HCT116 (cell line): ENCODE measurements around the gene ASCL2. TPM values are rescaled to one million over a fixed set of nuclear protein-coding genes. Genes with fewer than 3 reads are reported as not detected.

ENCODE experiments used
- ATAC-seq: fragments of 200-7000 bp; cut with Tn5 transposase; 2 replicates; pipeline ENCODE4 v1.9.1; 2020; ENCODE audit warnings: mild to moderate bottlenecking, moderate library complexity
- BruUV-seq: library from RNA; stranded (reverse); fragments of 400-500 nt; replicated peaks from 2 replicates; lab custom pipeline; 2021; lab: Mats Ljungman, UMichigan
- CTCF ChIA-PET: fragments of 300-600 bp; sonication (Branson Sonifier 250); formaldehyde crosslinking; loops from one replicate; lab custom pipeline; 2021; ENCODE audit warnings: antibody characterized with exemption; lab: Charles Lee
- POLR2A ChIA-PET: fragments of 300-600, 350-600 bp; sonication (Branson Sonifier 250); formaldehyde crosslinking; loops from one replicate; lab custom pipeline; 2021; ENCODE audit warnings: antibody characterized with exemption; lab: Charles Lee
- RAD21 ChIA-PET, 2 experiments: fragments of 300-600 bp; sonication (Branson Sonifier 250); formaldehyde crosslinking; loops; one replicate each; lab custom pipeline; 2023; ENCODE audit warnings: low total read pairs in 2 of 2; ENCODE audit not compliant: uncharacterized antibody in 2 of 2, unreplicated experiment in 2 of 2, low non-redundant PET in 1 of 2; lab: Charles Lee
- DNase-seq: peaks from one replicate; pipeline ENCODE4 v3.0.0-alpha.2; 2010; ENCODE audit warnings: low read depth, low spot score
- H2AFZ ChIP-seq: fragments of 200-600 bp; shearing (Covaris generic), sonication (generic); 2 replicates; pipeline ENCODE4 v1.6.1; 2017; ENCODE audit warnings: low read depth, mixed run types, mixed read lengths, antibody characterized with exemption, low read length; ENCODE audit not compliant: poor library complexity, severe bottlenecking
- H3K27ac ChIP-seq: 2 replicates; pipeline ENCODE4 v1.5.1; 2012; ENCODE audit warnings: low read depth, low read length
- H3K27me3 ChIP-seq: fragments of 200-600 bp; sonication (generic); 2 replicates; pipeline ENCODE4 v1.6.1; 2016; ENCODE audit warnings: mixed run types, low read length, mixed read lengths; ENCODE audit not compliant: insufficient read depth
- H3K36me3 ChIP-seq, 2 experiments: fragments of 200-500 bp in 1 of 2; fragments of 200-600 bp in 1 of 2; sonication (Bioruptor generic) in 1 of 2; sonication (generic) in 1 of 2; 2 replicates each; pipeline versions ENCODE4 v1.5.1 to v1.6.1; 2014 to 2016; ENCODE audit warnings: low read length in 2 of 2, inconsistent platforms in 1 of 2, mixed read lengths in 1 of 2, mixed run types in 1 of 2; ENCODE audit not compliant: insufficient read depth in 2 of 2, control insufficient read depth in 1 of 2
- H3K4me1 ChIP-seq, 2 experiments: fragments of 200-600 bp in 1 of 2; sonication (generic) in 1 of 2; 2 replicates each; pipeline versions ENCODE4 v1.5.1 to v1.6.1; 2012 to 2017; ENCODE audit warnings: low read length in 2 of 2, inconsistent platforms in 1 of 2, mild to moderate bottlenecking in 1 of 2, mixed read lengths in 1 of 2, mixed run types in 1 of 2, moderate library complexity in 1 of 2; ENCODE audit not compliant: insufficient read depth in 2 of 2, control insufficient read depth in 1 of 2
- H3K4me2 ChIP-seq: fragments of 200-600 bp; sonication (generic); 2 replicates; pipeline ENCODE4 v1.6.1; 2017; ENCODE audit warnings: mixed run types, low read length, mixed read lengths
- H3K4me3 ChIP-seq, 2 experiments: fragments of 200-600 bp in 1 of 2; sonication (generic) in 1 of 2; replicated peaks in 1 of 2; 2 replicates each; pipeline ENCODE4 v1.5.1; 2011 to 2016; ENCODE audit warnings: low read length in 2 of 2, control low read depth in 1 of 2, low read depth in 1 of 2, mild to moderate bottlenecking in 1 of 2, mixed read lengths in 1 of 2, mixed run types in 1 of 2
- H3K79me2 ChIP-seq: fragments of 200-600 bp; sonication (generic); 2 replicates; pipeline ENCODE4 v1.6.1; 2017; ENCODE audit warnings: mild to moderate bottlenecking, mixed run types, low read length, moderate library complexity, mixed read lengths; ENCODE audit not compliant: insufficient read depth
- H3K9ac ChIP-seq: fragments of 200-600 bp; sonication (generic); 2 replicates; pipeline ENCODE4 v1.6.1; 2016; ENCODE audit warnings: low read length, mixed read lengths
- H3K9me2 ChIP-seq: fragments of 200-600 bp; sonication (generic), shearing (Covaris generic); 2 replicates; pipeline ENCODE4 v1.6.1; 2017; ENCODE audit warnings: mixed run types, mild to moderate bottlenecking, moderate library complexity; ENCODE audit not compliant: insufficient read depth
- H3K9me3 ChIP-seq, 2 experiments: fragments of 200-500 bp in 1 of 2; fragments of 200-600 bp in 1 of 2; sonication (Bioruptor generic) in 1 of 2; sonication (generic) in 1 of 2; 2 replicates each; pipeline ENCODE4 v1.6.1; 2014 to 2017; ENCODE audit warnings: low read length in 2 of 2, mixed read lengths in 2 of 2, inconsistent platforms in 1 of 2, low read depth in 1 of 2, mild to moderate bottlenecking in 1 of 2, mixed run types in 1 of 2, moderate library complexity in 1 of 2; ENCODE audit not compliant: control insufficient read depth in 1 of 2, insufficient read depth in 1 of 2
- H4K20me1 ChIP-seq: fragments of 200-600 bp; sonication (generic), shearing (Covaris generic); 2 replicates; pipeline ENCODE4 v1.6.1; 2017; ENCODE audit warnings: mixed run types, mild to moderate bottlenecking, moderate library complexity; ENCODE audit not compliant: insufficient read depth
- CEBPB ChIP-seq: IDR thresholded peaks from 2 replicates; pipeline ENCODE4 v1.6.1; 2012; ENCODE audit warnings: low read depth
- CTCF ChIP-seq, 3 experiments: fragments of 200-600 bp in 1 of 3; sonication (generic) in 1 of 3; IDR thresholded peaks in 2 of 3; conservative IDR thresholded peaks in 1 of 3; 2 replicates each; pipeline ENCODE4 v1.5.1; 2012 to 2017; ENCODE audit warnings: low read depth in 2 of 3, low read length in 2 of 3, antibody characterized with exemption in 1 of 3, borderline replicate concordance in 1 of 3, control low read depth in 1 of 3, mild to moderate bottlenecking in 1 of 3, mixed read lengths in 1 of 3, mixed run types in 1 of 3, moderate library complexity in 1 of 3; ENCODE audit not compliant: insufficient read depth in 1 of 3
- EGR1 ChIP-seq: IDR thresholded peaks from 2 replicates; pipeline ENCODE4 v1.6.1; 2012; ENCODE audit warnings: low read depth
- ELF1 ChIP-seq: IDR thresholded peaks from 2 replicates; pipeline ENCODE4 v1.6.1; 2012; ENCODE audit warnings: low read depth, borderline replicate concordance
- EZH2 ChIP-seq: fragments of 200-600 bp; sonication (generic); IDR thresholded peaks from 2 replicates; pipeline ENCODE4 v1.6.1; 2017; ENCODE audit warnings: antibody characterized with exemption, mixed run types
- EZH2phosphoT487 ChIP-seq: fragments of 200-600 bp; IDR thresholded peaks from 2 replicates; pipeline ENCODE4 v1.6.1; 2018; ENCODE audit warnings: antibody characterized with exemption, borderline replicate concordance
- FOSL1 ChIP-seq: IDR thresholded peaks from 2 replicates; pipeline ENCODE4 v1.6.1; 2012; ENCODE audit warnings: low read depth
- POLR2A ChIP-seq: IDR thresholded peaks from 2 replicates; pipeline ENCODE4 v1.7.0; 2011; ENCODE audit warnings: borderline replicate concordance; ENCODE audit not compliant: insufficient read depth, insufficient read length; ENCODE audit errors: extremely low read depth
- POLR2AphosphoS5 ChIP-seq: IDR thresholded peaks from 2 replicates; pipeline ENCODE4 v1.6.1; 2011; ENCODE audit warnings: mild to moderate bottlenecking, low read depth, low read length, moderate library complexity
- REST ChIP-seq: IDR thresholded peaks from 2 replicates; pipeline ENCODE4 v1.6.1; 2012; ENCODE audit warnings: low read depth
- ZBTB33 ChIP-seq: IDR thresholded peaks from 2 replicates; pipeline ENCODE4 v1.6.1; 2011; ENCODE audit warnings: mild to moderate bottlenecking, low read length, moderate library complexity; ENCODE audit not compliant: insufficient replicate concordance; ENCODE audit errors: extremely low read depth
- intact Hi-C: fragments of 100-400 bp; cut with micrococcal nuclease; formaldehyde crosslinking; loops from 2 replicates; pipeline ENCODE4 v1.10.0; 2022
- total RNA-seq: library from RNA; stranded (reverse); gene quantifications from one replicate; pipeline ENCODE4 v1.2.1, GENCODE V29; 2021; ENCODE audit not compliant: unreplicated experiment
- TF ChIP-seq, protein P1 (sequence below): IDR thresholded peaks from 2 replicates; pipeline ENCODE4 v1.6.1; 2012
- TF ChIP-seq, protein P2 (sequence below): IDR thresholded peaks from 2 replicates; pipeline ENCODE4 v1.6.1; 2012

The ASCL2 gene
- total RNA-seq, 1 experiment from 2014 or later, result not detected

- BruUV-seq, result no TSS peak
- no peaks in the 10 kb centered on the region for H4K20me1 ChIP-seq
Measured at GRCh38 chr11:2289859-2290258, 19.5 kb upstream of the ASCL2 start.

More at GRCh38 chr11:2289859-2290258, 19.5 kb upstream of the ASCL2 start:
- Histone ChIP-seq H3K4me3 (no peak overlapping the region), H3K27ac (no peak overlapping the region), H3K4me2 (no peak overlapping the region), H3K9ac (no peak overlapping the region), H3K36me3 (no peaks in the 10 kb centered on the region), H3K27me3 (peaks cover 12% of the 10 kb centered on the region; the same call in 1 of the 2 replicates), H3K4me1 (no peaks in the 10 kb centered on the region), H3K79me2 (no peaks in the 10 kb centered on the region), H3K9me3 (no peaks in the 10 kb centered on the region), H3K9me2 (no peaks in the 10 kb centered on the region), H2AFZ (no peak overlapping the region)
- ATAC-seq (no peak), DNase-seq (no peak)
- CTCF ChIA-PET, result no interaction called here
- POLR2A ChIA-PET, result no interaction called here
- RAD21 ChIA-PET, result no interaction called here
- intact Hi-C loops, result no loop called here
- TF ChIP-seq REST (no peak), ZBTB33 (no peak), CTCF (IDR thresholded peaks at IDR 0.05 in 2 of 3, conservative IDR thresholded peaks at IDR 0.05 in 1 of 3; ENCODE audit: borderline replicate concordance in 1 of 3, insufficient read depth in 1 of 3, low read depth in 2 of 3, low read length in 2 of 3) (no peak), EGR1 (no peak), EZH2 (no peak), ELF1 (no peak), CEBPB (no peak), POLR2A (no peak), EZH2phosphoT487 (no peak), FOSL1 (no peak), POLR2AphosphoS5 (no peak)
- TF ChIP-seq, protein P1, sequence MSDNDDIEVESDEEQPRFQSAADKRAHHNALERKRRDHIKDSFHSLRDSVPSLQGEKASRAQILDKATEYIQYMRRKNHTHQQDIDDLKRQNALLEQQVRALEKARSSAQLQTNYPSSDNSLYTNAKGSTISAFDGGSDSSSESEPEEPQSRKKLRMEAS, result no peak
- TF ChIP-seq, protein P2, sequence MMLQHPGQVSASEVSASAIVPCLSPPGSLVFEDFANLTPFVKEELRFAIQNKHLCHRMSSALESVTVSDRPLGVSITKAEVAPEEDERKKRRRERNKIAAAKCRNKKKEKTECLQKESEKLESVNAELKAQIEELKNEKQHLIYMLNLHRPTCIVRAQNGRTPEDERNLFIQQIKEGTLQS, result no peak
